Esophagus squamous epithelium (tissue), 5 donors: ENCODE measurements around the gene ZSCAN10. TPM values are rescaled to one million over a fixed set of nuclear protein-coding genes. Genes with fewer than 3 reads are reported as not detected.

ENCODE experiments used
- DNase-seq: peaks from one replicate; lab custom pipeline; 2025; lab: John Stamatoyannopoulos, UW
- H3K27ac ChIP-seq, 4 donors: fragments of 200-600 bp; sonication (generic); one replicate each; pipeline ENCODE4 v1.5.1; 2016 to 2019; ENCODE audit warnings: mild to moderate bottlenecking in 1 of 4
- H3K27me3 ChIP-seq, 4 donors: fragments of 200-600 bp; sonication (generic); 1 replicate in 3 of 4; 2 replicates in 1 of 4; pipeline versions ENCODE4 v1.5.1 to v1.6.0; 2017 to 2021; ENCODE audit warnings: antibody characterized with exemption in 1 of 4
- H3K36me3 ChIP-seq, 3 donors: fragments of 200-600 bp; sonication (generic); one replicate each; pipeline ENCODE4 v1.5.1; 2016 to 2019
- H3K4me1 ChIP-seq, 3 donors: fragments of 200-600 bp; sonication (generic); one replicate each; pipeline ENCODE4 v1.5.1; 2017 to 2019
- H3K4me3 ChIP-seq, 4 donors: fragments of 200-600 bp; sonication (generic); 1 replicate in 3 of 4; 2 replicates in 1 of 4; pipeline ENCODE4 v1.5.1; 2016 to 2019; ENCODE audit warnings: mild to moderate bottlenecking in 2 of 4, moderate library complexity in 1 of 4
- H3K9me3 ChIP-seq, 3 donors: fragments of 200-600 bp; sonication (generic); one replicate each; pipeline ENCODE4 v1.5.1; 2016 to 2019
- POLR2A ChIP-seq, 4 donors: fragments of 450-650 bp; IDR thresholded peaks; one replicate each; pipeline ENCODE4 v1.6.1; 2017; ENCODE audit warnings: antibody characterized with exemption in 4 of 4, mild to moderate bottlenecking in 4 of 4, moderate library complexity in 3 of 4
- WGBS, 2 donors: methylation state at CpG; one replicate each; pipeline ENCODE4 v1.1.5; 2018; 5-methylcytosine and 5-hydroxymethylcytosine counted together
- intact Hi-C: fragments of 100-400 bp; cut with DNase I; formaldehyde crosslinking; loops from one replicate; pipeline ENCODE4 v1.15.0; 2022
- total RNA-seq, 4 donors: library from RNA; depleted of rRNA; stranded (reverse); fragments of >200 nt; gene quantifications; one replicate each; pipeline ENCODE4 v1.1.0, GENCODE V29; 2016
- TF ChIP-seq, protein P1 (sequence below), 6 experiments: fragments of 450-650 bp in 4 of 6; fragments of 200-600 bp in 2 of 6; sonication (generic) in 2 of 6; IDR thresholded peaks; one replicate each; pipeline ENCODE4 v1.5.1; 2016 to 2019; ENCODE audit warnings: antibody characterized with exemption in 6 of 6, mild to moderate bottlenecking in 4 of 6, moderate library complexity in 4 of 6
- donor health status: DM: yes; HTN: yes; CAD: no.

ZSCAN10 gene
- total RNA-seq, 4 donors from 2014 or later, result not detected

DNA sequence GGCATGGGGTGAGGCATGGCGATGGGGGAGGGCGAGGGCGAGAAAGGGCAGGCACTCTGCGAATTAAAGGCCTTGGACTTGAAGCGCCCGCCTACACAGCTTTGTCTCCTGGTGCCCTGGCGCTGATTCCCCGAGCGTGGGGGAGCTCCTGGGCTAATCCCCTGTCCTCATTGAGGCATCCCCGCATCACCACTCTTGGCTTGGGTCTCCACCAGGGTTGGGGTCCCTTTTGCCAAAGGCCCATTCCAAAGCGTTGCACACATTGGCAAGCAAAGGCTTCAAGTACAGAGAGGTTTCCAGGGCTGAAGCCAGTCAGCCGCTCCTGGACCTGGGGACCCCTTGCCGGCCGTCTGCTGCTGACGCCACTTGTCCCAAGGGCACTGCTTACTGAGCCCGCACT is 21.3 kb upstream of the ZSCAN10 start:
- no peaks in the 10 kb centered on the region for H3K27me3 ChIP-seq
- H3K4me3 ChIP-seq, result no peak overlapping the region
- TF ChIP-seq POLR2A (IDR thresholded peaks at IDR 0.05), result no peak
- TF ChIP-seq, protein P1, sequence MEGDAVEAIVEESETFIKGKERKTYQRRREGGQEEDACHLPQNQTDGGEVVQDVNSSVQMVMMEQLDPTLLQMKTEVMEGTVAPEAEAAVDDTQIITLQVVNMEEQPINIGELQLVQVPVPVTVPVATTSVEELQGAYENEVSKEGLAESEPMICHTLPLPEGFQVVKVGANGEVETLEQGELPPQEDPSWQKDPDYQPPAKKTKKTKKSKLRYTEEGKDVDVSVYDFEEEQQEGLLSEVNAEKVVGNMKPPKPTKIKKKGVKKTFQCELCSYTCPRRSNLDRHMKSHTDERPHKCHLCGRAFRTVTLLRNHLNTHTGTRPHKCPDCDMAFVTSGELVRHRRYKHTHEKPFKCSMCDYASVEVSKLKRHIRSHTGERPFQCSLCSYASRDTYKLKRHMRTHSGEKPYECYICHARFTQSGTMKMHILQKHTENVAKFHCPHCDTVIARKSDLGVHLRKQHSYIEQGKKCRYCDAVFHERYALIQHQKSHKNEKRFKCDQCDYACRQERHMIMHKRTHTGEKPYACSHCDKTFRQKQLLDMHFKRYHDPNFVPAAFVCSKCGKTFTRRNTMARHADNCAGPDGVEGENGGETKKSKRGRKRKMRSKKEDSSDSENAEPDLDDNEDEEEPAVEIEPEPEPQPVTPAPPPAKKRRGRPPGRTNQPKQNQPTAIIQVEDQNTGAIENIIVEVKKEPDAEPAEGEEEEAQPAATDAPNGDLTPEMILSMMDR (IDR thresholded peaks at IDR 0.05), result no peak
- no peaks in the 10 kb centered on the region for H3K9me3 ChIP-seq
- no peak for DNase-seq
- peaks cover 0 to 18% (median 13%) of the 10 kb centered on the region in 3 donors for H3K4me1 ChIP-seq
- no peak overlapping the region for H3K27ac ChIP-seq
- intact Hi-C loops, result no loop called here
- 85 to 94% methylated on average over 10 to 12 of the region's 16 CpGs for WGBS, 2 donors
- peaks cover 13 to 54% (median 33%) of the 10 kb centered on the region in 3 donors for H3K36me3 ChIP-seq

DNA sequence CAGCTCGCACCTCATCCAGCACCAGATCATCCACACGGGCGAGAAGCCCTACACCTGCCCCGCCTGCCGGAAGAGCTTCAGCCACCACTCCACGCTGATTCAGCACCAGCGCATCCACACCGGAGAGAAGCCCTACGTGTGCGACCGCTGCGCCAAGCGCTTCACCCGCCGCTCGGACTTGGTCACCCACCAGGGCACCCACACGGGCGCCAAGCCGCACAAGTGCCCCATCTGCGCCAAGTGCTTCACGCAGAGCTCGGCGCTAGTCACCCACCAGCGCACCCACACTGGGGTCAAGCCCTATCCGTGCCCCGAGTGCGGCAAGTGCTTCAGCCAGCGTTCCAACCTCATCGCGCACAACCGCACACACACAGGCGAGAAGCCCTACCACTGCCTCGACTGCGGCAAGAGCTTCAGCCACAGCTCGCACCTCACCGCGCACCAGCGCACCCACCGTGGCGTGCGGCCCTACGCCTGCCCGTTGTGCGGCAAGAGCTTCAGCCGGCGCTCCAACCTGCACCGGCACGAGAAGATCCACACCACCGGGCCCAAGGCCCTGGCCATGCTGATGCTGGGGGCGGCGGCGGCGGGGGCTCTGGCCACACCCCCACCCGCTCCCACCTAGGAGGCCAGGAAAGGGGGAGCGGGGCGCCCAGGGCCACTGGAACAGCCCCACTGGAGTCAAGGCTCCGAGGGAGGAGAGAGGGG is 20.8 kb upstream of the ZSCAN10 start:
- Histone ChIP-seq H3K9me3 (no peaks in the 10 kb centered on the region), H3K27ac (no peak overlapping the region), H3K27me3 (no peaks in the 10 kb centered on the region), H3K4me1 (peaks cover 0 to 15% (median 7%) of the 10 kb centered on the region in 3 donors), H3K36me3 (peaks cover 13 to 59% (median 37%) of the 10 kb centered on the region in 3 donors), H3K4me3 (no peak overlapping the region)
- WGBS, 2 donors, result 80 to 96% methylated on average over 2 to 14 of the region's 57 CpGs
- no peak for DNase-seq
- intact Hi-C loops, result no loop called here
- TF ChIP-seq POLR2A (IDR thresholded peaks at IDR 0.05), result no peak
- TF ChIP-seq, protein P1 (IDR thresholded peaks at IDR 0.05), result no peak

DNA sequence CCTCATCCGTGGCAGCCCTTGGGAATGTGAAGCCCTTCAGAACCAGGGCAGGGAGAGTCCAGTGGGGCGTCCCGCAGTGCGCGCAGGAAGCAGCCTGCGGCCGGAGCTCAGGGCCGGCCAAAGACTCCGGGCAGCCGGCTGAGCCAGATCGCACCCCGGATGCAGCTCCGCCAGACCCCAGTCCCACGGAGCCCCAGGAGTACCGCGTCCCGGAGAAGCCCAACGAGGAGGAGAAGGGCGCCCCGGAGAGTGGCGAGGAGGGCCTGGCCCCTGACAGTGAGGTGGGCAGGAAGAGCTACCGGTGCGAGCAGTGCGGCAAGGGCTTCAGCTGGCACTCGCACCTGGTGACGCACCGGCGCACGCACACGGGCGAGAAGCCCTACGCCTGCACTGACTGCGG is 20.2 kb upstream of the ZSCAN10 start:
- Histone ChIP-seq H3K27ac (no peak overlapping the region), H3K27me3 (no peaks in the 10 kb centered on the region), H3K4me3 (no peak overlapping the region), H3K36me3 (peaks cover 13 to 65% (median 37%) of the 10 kb centered on the region in 3 donors), H3K4me1 (peaks cover 0 to 18% (median 7%) of the 10 kb centered on the region in 3 donors), H3K9me3 (no peaks in the 10 kb centered on the region)
- intact Hi-C loops, result no loop called here
- WGBS, 2 donors, result 87 to 97% methylated on average over 3 to 6 of the region's 33 CpGs
- TF ChIP-seq, protein P1 (IDR thresholded peaks at IDR 0.05), result no peak
- no peak for TF ChIP-seq POLR2A (IDR thresholded peaks at IDR 0.05)
- DNase-seq, result no peak

DNA sequence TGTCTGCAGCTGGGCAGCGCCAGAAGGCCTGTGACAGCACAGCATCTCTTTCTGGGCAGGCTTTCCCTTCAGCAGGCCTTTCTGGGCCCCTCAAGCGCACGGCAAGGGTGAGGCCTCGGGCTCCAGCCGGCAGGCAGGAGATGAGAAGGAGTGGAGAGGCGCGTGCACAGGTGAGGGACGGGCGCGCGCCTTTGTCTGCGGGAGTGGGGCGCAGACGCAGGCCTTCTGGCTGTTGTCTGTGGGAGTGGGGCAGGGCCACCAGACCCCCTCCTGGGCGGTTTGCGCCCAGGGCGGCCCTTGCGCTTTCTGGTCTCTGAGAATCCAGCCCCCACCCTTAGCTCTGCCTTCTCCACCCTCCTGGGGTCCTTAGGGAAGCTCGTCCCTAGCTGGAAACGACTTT is 19.8 kb upstream of the ZSCAN10 start:
- intact Hi-C loops, result no loop called here
- Histone ChIP-seq H3K4me1 (peaks cover 0 to 21% (median 11%) of the 10 kb centered on the region in 3 donors), H3K27me3 (no peaks in the 10 kb centered on the region), H3K9me3 (no peaks in the 10 kb centered on the region), H3K4me3 (no peak overlapping the region), H3K27ac (no peak overlapping the region), H3K36me3 (peaks cover 13 to 69% (median 37%) of the 10 kb centered on the region in 3 donors)
- no peak for TF ChIP-seq POLR2A (IDR thresholded peaks at IDR 0.05)
- TF ChIP-seq, protein P1 (IDR thresholded peaks at IDR 0.05), result no peak
- no peak for DNase-seq
- WGBS, 2 donors, result 90% methylated on average over 2 of the region's 20 CpGs; no CpG with 5 or more reads in 1 of the 2 donors

DNA sequence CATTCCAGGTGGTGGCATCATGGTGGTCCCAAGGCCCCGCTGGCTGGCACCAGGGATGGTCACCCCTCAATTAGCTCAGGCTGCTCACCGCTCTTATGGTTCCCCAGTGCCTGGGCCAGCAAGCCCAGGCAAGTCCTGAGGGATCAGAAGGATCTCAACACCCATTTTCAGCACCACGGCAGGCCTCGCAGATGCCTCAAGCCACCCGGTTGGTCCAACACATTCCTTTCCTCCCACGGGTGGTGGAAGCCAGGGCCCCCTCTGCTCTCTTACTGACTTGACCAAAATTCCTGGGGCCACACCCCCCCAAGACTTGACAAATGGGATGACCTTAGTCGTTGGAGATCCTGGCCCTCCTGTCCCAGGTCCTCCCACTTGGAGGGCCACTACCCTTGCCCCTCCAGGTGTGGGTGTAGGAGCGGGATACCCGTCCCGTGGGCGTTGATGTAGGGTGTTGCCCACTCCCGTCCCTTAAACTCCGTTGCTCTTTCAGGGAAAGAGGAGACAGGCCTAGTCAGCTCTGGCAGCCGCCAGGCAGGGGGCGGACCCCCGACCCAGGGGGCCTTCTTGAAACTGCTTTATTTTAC is 19.2 kb upstream of the ZSCAN10 start:
- WGBS, 2 donors, result 56 to 95% methylated on average over 4 to 10 of the region's 16 CpGs
- no peaks in the 10 kb centered on the region for H3K27me3 ChIP-seq
- intact Hi-C loops, result no loop called here
- H3K36me3 ChIP-seq, result peaks cover 13 to 69% (median 37%) of the 10 kb centered on the region in 3 donors
- no peak for TF ChIP-seq POLR2A (IDR thresholded peaks at IDR 0.05)
- TF ChIP-seq, protein P1 (IDR thresholded peaks at IDR 0.05), result no peak
- no peaks in the 10 kb centered on the region for H3K9me3 ChIP-seq
- DNase-seq, result no peak
- no peak overlapping the region for H3K27ac ChIP-seq
- H3K4me1 ChIP-seq, result peaks cover 4 to 21% (median 11%) of the 10 kb centered on the region in 3 donors
- H3K4me3 ChIP-seq, result no peak overlapping the region
